ENCODE data around the gene SH3BP4. TPM values are rescaled to one million over a fixed set of nuclear protein-coding genes. Genes with fewer than 3 reads are reported as not detected.

Gene SH3BP4
- total and polyA plus RNA-seq, 2 of the 8 experiments (the other 6 are each of a cell fraction or from before 2014, with no cell fraction given), result 28.3 to 35.4 TPM

DNA sequence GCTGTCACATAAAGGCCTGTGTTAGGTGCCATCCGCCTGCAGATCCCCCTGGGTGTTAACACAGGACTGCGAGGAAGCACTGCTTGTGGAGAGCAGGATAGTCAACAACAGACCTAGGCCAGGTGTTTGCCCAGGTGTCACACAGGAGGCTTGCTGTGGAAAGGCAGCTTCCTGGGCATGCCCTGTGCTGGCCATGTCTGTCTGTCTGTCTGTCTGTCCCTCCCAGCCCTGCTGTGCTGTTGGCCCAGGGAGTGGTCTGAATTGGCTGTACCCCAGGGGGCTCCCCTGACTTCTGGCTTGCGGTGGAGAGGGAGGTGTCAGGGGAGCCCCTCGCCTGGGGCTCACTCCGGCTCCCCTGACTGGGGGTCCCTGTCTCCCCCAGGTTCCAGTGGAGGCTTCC lies 53.2 kb downstream of the SH3BP4 start (continued):
- TF ChIP-seq BCL11A (IDR thresholded peaks at IDR 0.05; ENCODE audit: low read depth in 2 of 2, low read length in 2 of 2) (no peak), CBX8 (IDR thresholded peaks at IDR 0.05; ENCODE audit: borderline replicate concordance, low read depth, low read length) (no peak)
